Ishikawa (cell line): ENCODE measurements around the gene DAZAP2.
A peak's percentile ranks its signal among the peaks of the same experiment; 100 is the strongest.

Source experiments
- CEBPB ChIP-seq: IDR thresholded peaks from 2 replicates; pipeline ENCODE4 v1.6.1; 2012
- CREB1 ChIP-seq: IDR thresholded peaks from 2 replicates; pipeline ENCODE4 v1.6.1; 2012; ENCODE audit warnings: low read depth
- EGR1 ChIP-seq: IDR thresholded peaks from 2 replicates; pipeline ENCODE4 v1.6.1; 2012
- EP300 ChIP-seq: IDR thresholded peaks from 2 replicates; pipeline ENCODE4 v1.6.1; 2012; ENCODE audit warnings: borderline replicate concordance
- FOXM1 ChIP-seq: IDR thresholded peaks from 2 replicates; pipeline ENCODE4 v1.6.1; 2012; ENCODE audit warnings: low read depth, borderline replicate concordance
- NFIC ChIP-seq: IDR thresholded peaks from 2 replicates; pipeline ENCODE4 v1.6.1; 2012
- RAD21 ChIP-seq: IDR thresholded peaks from 2 replicates; pipeline ENCODE4 v1.6.1; 2012; ENCODE audit warnings: low read depth
- TAF1 ChIP-seq: IDR thresholded peaks from 2 replicates; pipeline ENCODE4 v1.6.1; 2012; ENCODE audit warnings: low read depth, mild to moderate bottlenecking
- TCF12 ChIP-seq: IDR thresholded peaks from 2 replicates; pipeline ENCODE4 v1.6.1; 2012; ENCODE audit warnings: low read depth
- TEAD4 ChIP-seq: IDR thresholded peaks from 2 replicates; pipeline ENCODE4 v1.6.1; 2012
- YY1 ChIP-seq: IDR thresholded peaks from 2 replicates; pipeline ENCODE4 v1.6.1; 2012; ENCODE audit warnings: low read depth
- ZBTB7A ChIP-seq: IDR thresholded peaks from 2 replicates; pipeline ENCODE4 v1.6.1; 2012; ENCODE audit warnings: low read depth
- TF ChIP-seq, protein P1 (sequence below): IDR thresholded peaks from 2 replicates; pipeline ENCODE4 v1.6.1; 2012
- TF ChIP-seq, protein P2 (sequence below): IDR thresholded peaks from 2 replicates; pipeline ENCODE4 v1.6.1; 2012
- TF ChIP-seq, protein P3 (sequence below): IDR thresholded peaks from 2 replicates; pipeline ENCODE4 v1.6.1; 2012; ENCODE audit warnings: low read depth, mild to moderate bottlenecking

Gene DAZAP2

DNA sequence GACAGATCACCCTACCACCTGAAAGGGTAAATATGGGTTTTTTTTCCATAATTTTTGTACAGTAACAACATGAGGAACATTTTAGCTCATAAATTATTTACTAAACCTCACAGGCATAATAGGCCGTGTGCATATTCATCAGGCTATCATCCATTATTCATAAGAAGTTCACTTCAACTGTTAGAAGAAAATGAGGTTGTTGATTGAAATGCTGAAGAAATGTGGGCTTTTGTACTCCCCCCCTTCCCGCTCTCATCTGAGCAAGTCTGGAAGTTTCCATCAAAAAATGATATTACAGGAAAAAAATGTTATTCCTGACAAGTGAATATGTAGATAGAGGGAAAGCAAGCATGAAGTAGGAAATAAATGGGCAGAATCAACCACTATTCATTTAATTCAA is 12.9 kb upstream of the DAZAP2 start:
- TF ChIP-seq EGR1 (no peak), CREB1 (no peak), RAD21 (no peak), ZBTB7A (no peak), FOXM1 (no peak), NFIC (no peak), EP300 (no peak), YY1 (no peak)
- TF ChIP-seq, protein P1, sequence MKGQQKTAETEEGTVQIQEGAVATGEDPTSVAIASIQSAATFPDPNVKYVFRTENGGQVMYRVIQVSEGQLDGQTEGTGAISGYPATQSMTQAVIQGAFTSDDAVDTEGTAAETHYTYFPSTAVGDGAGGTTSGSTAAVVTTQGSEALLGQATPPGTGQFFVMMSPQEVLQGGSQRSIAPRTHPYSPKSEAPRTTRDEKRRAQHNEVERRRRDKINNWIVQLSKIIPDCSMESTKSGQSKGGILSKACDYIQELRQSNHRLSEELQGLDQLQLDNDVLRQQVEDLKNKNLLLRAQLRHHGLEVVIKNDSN: no peak

DNA sequence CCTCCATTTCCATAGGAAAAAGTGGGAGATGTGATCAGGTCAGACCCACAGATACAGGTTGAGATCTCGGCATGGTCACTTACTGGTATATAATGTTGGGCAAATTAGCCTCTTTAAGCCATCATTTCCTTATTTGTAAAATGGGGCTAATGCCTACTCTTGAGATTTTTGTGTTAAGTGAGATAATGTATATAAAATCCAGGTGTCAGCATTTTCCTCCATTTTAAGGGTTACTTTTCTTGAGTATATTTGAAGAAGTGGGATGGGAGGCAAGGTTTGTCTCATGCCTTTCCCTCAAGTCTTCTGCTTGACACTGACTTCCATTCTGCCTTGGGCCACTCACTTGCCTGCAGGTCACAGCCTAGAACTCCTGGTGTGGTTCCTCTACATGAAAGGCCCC is 10.7 kb upstream of the DAZAP2 start:
- TF ChIP-seq EP300: no peak
- TF ChIP-seq, protein P2, sequence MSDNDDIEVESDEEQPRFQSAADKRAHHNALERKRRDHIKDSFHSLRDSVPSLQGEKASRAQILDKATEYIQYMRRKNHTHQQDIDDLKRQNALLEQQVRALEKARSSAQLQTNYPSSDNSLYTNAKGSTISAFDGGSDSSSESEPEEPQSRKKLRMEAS: no peak
- no peak for TF ChIP-seq CREB1
- TF ChIP-seq EGR1: no peak
- TF ChIP-seq TEAD4: no peak
- no peak for TF ChIP-seq YY1
- no peak for TF ChIP-seq ZBTB7A
- TF ChIP-seq, protein P1: no peak
- TF ChIP-seq NFIC: no peak
- TF ChIP-seq TCF12: no peak

DNA sequence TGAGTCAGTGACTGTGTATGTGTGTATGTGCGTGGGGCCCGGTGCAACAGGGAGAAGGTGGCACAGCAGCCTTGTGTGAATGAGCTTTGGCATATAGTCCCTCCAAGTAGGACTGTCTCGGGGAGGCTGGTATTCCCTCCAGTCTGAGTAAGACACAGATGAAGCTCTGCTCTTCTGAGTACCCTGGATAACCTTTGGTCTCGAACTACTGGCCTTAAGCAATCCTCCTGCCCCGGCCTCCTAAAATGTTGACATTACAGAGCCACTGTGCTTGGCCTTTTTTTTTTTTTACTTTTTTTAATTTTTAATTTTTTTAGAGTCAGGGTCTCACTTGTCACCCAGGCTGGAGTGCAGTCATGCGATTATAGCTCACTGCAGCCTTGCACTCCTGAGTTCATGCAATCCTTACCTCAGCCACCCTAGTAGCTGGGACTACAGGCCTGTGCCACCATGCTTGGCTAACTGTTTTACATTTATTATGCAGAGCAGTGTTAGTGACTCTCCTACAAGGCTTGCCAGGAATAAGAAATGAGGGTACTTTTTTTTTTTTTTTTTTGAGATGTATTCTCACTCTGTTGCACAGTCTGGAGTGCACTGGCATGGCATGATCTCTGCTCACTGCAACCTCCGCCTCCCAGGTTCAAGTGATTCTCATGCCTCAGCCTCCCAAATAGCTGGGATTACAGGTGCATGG is 9.4 kb upstream of the DAZAP2 start:
- TF ChIP-seq TAF1: no peak
- TF ChIP-seq, protein P1: no peak
- TF ChIP-seq CREB1: no peak
- no peak for TF ChIP-seq TEAD4
- no peak for TF ChIP-seq YY1
- no peak for TF ChIP-seq EP300

DNA sequence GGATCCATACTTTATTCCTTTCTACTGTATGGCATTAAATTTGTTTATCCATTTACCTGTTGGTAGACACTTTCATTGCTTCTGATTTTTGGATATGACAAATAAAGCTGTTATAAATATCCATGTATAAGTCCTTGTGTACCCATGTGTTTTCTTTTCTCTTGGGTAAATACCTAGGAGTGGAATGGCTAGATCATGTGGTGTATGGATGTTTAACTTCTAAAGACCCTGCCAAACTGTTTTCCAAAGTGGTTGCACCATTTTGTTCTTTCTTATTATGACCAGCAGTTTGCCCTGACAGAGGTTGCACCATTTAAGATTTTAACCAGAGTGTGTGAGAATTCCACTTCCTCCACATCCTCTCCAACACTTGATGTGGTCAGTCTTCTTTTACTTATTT is 6.0 kb upstream of the DAZAP2 start:
- TF ChIP-seq CEBPB: no peak
- TF ChIP-seq NFIC: no peak
- no peak for TF ChIP-seq TAF1
- TF ChIP-seq TCF12: no peak
- TF ChIP-seq EP300: no peak
- no peak for TF ChIP-seq YY1
- TF ChIP-seq TEAD4: no peak
- TF ChIP-seq, protein P2: no peak
- TF ChIP-seq EGR1: no peak
- TF ChIP-seq, protein P3, sequence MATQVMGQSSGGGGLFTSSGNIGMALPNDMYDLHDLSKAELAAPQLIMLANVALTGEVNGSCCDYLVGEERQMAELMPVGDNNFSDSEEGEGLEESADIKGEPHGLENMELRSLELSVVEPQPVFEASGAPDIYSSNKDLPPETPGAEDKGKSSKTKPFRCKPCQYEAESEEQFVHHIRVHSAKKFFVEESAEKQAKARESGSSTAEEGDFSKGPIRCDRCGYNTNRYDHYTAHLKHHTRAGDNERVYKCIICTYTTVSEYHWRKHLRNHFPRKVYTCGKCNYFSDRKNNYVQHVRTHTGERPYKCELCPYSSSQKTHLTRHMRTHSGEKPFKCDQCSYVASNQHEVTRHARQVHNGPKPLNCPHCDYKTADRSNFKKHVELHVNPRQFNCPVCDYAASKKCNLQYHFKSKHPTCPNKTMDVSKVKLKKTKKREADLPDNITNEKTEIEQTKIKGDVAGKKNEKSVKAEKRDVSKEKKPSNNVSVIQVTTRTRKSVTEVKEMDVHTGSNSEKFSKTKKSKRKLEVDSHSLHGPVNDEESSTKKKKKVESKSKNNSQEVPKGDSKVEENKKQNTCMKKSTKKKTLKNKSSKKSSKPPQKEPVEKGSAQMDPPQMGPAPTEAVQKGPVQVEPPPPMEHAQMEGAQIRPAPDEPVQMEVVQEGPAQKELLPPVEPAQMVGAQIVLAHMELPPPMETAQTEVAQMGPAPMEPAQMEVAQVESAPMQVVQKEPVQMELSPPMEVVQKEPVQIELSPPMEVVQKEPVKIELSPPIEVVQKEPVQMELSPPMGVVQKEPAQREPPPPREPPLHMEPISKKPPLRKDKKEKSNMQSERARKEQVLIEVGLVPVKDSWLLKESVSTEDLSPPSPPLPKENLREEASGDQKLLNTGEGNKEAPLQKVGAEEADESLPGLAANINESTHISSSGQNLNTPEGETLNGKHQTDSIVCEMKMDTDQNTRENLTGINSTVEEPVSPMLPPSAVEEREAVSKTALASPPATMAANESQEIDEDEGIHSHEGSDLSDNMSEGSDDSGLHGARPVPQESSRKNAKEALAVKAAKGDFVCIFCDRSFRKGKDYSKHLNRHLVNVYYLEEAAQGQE: no peak

DNA sequence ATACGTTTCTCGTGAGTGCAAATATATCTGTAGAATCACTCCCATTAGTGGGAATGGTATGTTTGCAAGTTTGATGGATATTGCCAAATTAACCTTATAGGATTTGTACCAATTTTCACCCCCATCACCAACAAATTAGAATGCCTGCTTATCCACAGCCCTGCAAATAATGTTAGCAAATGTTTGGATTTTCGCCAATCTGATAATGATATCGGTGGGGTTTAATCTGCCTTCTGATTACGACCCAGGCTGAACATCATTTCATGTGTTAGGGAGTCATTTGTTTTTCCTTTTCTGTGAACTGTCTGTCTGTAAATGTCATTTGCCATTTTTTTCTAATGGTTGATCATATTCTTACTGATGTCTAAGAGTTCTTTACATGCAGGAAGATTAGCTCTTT is 4.1 kb upstream of the DAZAP2 start:
- TF ChIP-seq TEAD4 (no peak), NFIC (no peak), YY1 (no peak), FOXM1 (no peak), TCF12 (no peak)
- TF ChIP-seq, protein P1: no peak
- TF ChIP-seq, protein P3: no peak

DNA sequence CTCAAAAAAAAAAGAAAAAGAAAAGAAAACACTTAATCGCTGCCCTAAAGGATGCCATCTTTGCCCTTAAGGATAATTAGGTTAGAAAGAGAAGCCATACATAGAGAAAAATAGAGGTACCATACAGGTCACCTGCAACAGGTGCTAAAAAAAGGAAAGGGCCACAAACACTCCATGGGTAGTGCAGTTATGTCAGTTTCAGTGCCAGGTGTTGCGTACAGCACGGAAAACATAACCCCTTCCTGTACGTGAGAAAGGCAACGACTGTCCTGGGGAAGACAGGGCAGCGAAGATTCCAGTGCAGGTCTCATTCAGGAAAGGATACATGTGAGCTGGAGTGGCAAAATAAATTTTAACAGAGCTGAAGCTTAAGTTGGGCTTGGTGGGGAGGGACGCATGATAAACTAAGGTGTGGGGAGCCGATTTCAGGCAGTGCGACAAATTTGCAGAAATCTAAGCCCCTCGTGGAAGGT is 553 bp upstream of the DAZAP2 start:
- TF ChIP-seq, protein P3: no peak
- TF ChIP-seq EP300 (0 out of 2 replicates have a peak, but pooled peaks have one; percentile 1), EGR1 (no peak), TAF1 (no peak), YY1 (no peak; the same call in 1 of the 2 replicates)
- TF ChIP-seq, protein P1: no peak
